Panc1 (cell line): ENCODE measurements around the gene RSU1.

Experiments used
- POLR2AphosphoS5 ChIP-seq: IDR thresholded peaks from 2 replicates; pipeline ENCODE4 v1.6.1; 2012; ENCODE audit warnings: mild to moderate bottlenecking, low read depth, low read length, moderate library complexity
- TCF7L2 ChIP-seq: IDR thresholded peaks from 2 replicates; pipeline ENCODE4 v1.6.1; 2011; ENCODE audit warnings: mild to moderate bottlenecking, low read depth, low read length, inconsistent platforms
- TF ChIP-seq, protein P1 (sequence below): fragments of 450-650 bp; IDR thresholded peaks from 2 replicates; pipeline ENCODE4 v1.5.1; 2017; ENCODE audit warnings: mild to moderate bottlenecking

DNA sequence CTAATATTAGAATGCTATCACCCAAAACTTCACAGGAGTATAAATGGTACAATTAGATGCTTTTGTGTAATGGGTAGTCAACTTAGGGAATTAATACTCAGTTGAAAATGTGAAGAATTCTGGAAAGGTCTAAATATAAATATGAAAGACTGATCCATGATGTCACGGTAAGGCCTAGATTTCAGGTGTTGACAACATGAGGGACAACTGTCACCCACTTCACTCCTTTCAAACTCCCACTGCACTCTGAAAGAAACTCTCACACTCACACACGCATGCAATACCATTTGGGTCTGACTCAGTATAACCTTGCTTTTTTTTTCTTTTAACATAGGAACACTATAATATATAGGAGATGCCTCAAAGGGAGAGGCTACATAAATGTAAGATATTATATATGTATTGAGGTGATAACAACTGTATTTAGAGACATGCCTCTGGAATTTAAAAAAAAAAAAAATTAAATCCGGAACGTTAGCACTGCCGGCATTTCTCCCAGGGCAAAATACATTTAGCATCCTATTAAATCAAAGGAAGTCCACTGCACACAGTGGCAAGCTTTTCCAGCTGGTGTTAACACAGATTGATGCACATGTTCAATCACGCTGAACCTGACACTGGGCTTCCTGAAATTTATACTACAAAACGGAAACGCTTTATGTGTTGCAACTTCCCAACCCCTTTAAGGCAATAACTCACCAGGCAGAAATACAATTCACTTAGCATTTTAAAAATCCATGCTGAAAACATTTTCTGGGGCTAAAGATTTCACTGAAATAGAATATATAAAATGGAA, 74.9 kb downstream of the RSU1 start:
- TF ChIP-seq TCF7L2 (no peak), POLR2AphosphoS5 (no peak)
- TF ChIP-seq, protein P1, sequence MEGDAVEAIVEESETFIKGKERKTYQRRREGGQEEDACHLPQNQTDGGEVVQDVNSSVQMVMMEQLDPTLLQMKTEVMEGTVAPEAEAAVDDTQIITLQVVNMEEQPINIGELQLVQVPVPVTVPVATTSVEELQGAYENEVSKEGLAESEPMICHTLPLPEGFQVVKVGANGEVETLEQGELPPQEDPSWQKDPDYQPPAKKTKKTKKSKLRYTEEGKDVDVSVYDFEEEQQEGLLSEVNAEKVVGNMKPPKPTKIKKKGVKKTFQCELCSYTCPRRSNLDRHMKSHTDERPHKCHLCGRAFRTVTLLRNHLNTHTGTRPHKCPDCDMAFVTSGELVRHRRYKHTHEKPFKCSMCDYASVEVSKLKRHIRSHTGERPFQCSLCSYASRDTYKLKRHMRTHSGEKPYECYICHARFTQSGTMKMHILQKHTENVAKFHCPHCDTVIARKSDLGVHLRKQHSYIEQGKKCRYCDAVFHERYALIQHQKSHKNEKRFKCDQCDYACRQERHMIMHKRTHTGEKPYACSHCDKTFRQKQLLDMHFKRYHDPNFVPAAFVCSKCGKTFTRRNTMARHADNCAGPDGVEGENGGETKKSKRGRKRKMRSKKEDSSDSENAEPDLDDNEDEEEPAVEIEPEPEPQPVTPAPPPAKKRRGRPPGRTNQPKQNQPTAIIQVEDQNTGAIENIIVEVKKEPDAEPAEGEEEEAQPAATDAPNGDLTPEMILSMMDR, result no peak
